IMR-90 (cell line): ENCODE measurements around the gene TTC5. TPM values are rescaled to one million over a fixed set of nuclear protein-coding genes. Genes with fewer than 3 reads are reported as not detected.

Experiments used
- ATAC-seq: fragments of 200-7000 bp; cut with Tn5 transposase; 2 replicates; pipeline ENCODE4 v1.9.1; 2020; ENCODE audit warnings: low read depth, mild to moderate bottlenecking, moderate library complexity
- BruUV-seq: library from RNA; stranded (reverse); fragments of 400-500 nt; replicated peaks from 2 replicates; lab custom pipeline; 2021; lab: Mats Ljungman, UMichigan
- CTCF ChIA-PET: fragments of 300-600 bp; formaldehyde crosslinking; extraction: SDS; loops from one replicate; lab custom pipeline; 2021; ENCODE audit warnings: antibody characterized with exemption; lab: Yijun Ruan, JAX
- POLR2A ChIA-PET: fragments of 300-600 bp; sonication (Branson Sonifier 250); formaldehyde crosslinking; loops from one replicate; lab custom pipeline; 2022; ENCODE audit warnings: antibody characterized with exemption; ENCODE audit not compliant: unreplicated experiment; lab: Charles Lee
- DNase-seq: peaks from one replicate; pipeline ENCODE4 v3.0.0; 2013
- H2AFZ ChIP-seq: replicated peaks from 2 replicates; pipeline ENCODE3; 2013; ENCODE audit warnings: low read length, mild to moderate bottlenecking; ENCODE audit not compliant: poor library complexity
- H2AK5ac ChIP-seq: 2 replicates; pipeline ENCODE4 v1.6.1; 2013; ENCODE audit warnings: low read depth, low read length, inconsistent platforms
- H2AK9ac ChIP-seq: replicated peaks from 2 replicates; pipeline ENCODE3; 2013; ENCODE audit warnings: mild to moderate bottlenecking, low read depth, low read length, moderate library complexity; ENCODE audit not compliant: poor library complexity
- H2BK120ac ChIP-seq: 2 replicates; pipeline ENCODE4 v1.6.1; 2013; ENCODE audit warnings: low read depth, low read length, inconsistent platforms
- H2BK15ac ChIP-seq: 3 replicates; pipeline ENCODE4 v1.6.1; 2013; ENCODE audit warnings: low read depth, low read length, inconsistent platforms
- H2BK20ac ChIP-seq: 2 replicates; pipeline ENCODE4 v1.6.1; 2013; ENCODE audit warnings: low read depth, mild to moderate bottlenecking, inconsistent platforms, low read length, moderate library complexity
- H2BK5ac ChIP-seq: 2 replicates; pipeline ENCODE4 v1.6.1; 2013; ENCODE audit warnings: mild to moderate bottlenecking, low read depth, low read length, inconsistent platforms; ENCODE audit not compliant: poor library complexity, severe bottlenecking
- H3K14ac ChIP-seq: replicated peaks from 2 replicates; pipeline ENCODE4 v1.6.1; 2013; ENCODE audit warnings: low read depth, low read length, inconsistent platforms
- H3K18ac ChIP-seq: 2 replicates; pipeline ENCODE4 v1.6.1; 2013; ENCODE audit warnings: low read depth, low read length, control low read depth
- H3K23ac ChIP-seq: 2 replicates; pipeline ENCODE4 v1.6.1; 2013; ENCODE audit warnings: low read depth, low read length, inconsistent platforms
- H3K27ac ChIP-seq: 2 replicates; pipeline ENCODE4 v1.5.1; 2013; ENCODE audit warnings: mild to moderate bottlenecking, control low read depth, low read length; ENCODE audit not compliant: insufficient read depth
- H3K27me3 ChIP-seq: 2 replicates; pipeline ENCODE4 v1.6.1; 2013; ENCODE audit warnings: low read length; ENCODE audit not compliant: control insufficient read depth, insufficient read depth
- H3K36me3 ChIP-seq: 2 replicates; pipeline ENCODE4 v1.6.1; 2013; ENCODE audit warnings: low read length, mixed read lengths; ENCODE audit not compliant: control insufficient read depth, insufficient read depth
- H3K4ac ChIP-seq: 2 replicates; pipeline ENCODE4 v1.6.1; 2013; ENCODE audit warnings: low read depth, low read length, inconsistent platforms
- H3K4me1 ChIP-seq: 2 replicates; pipeline ENCODE4 v1.6.1; 2013; ENCODE audit warnings: low read length, mixed read lengths; ENCODE audit not compliant: control insufficient read depth, insufficient read depth
- H3K4me2 ChIP-seq: 2 replicates; pipeline ENCODE4 v1.6.1; 2013; ENCODE audit warnings: low read depth, mild to moderate bottlenecking, control low read depth, low read length, moderate library complexity
- H3K4me3 ChIP-seq: 2 replicates; pipeline ENCODE4 v1.5.1; 2013; ENCODE audit warnings: low read depth, mild to moderate bottlenecking, control low read depth, low read length, moderate library complexity; ENCODE audit not compliant: insufficient read depth
- H3K56ac ChIP-seq: 2 replicates; pipeline ENCODE4 v1.6.1; 2013; ENCODE audit warnings: low read length, inconsistent platforms; ENCODE audit not compliant: insufficient read depth; ENCODE audit errors: extremely low read depth
- H3K79me1 ChIP-seq, 2 experiments: 2 replicates each; pipeline ENCODE4 v1.6.1; 2013; ENCODE audit warnings: low read length in 2 of 2, inconsistent platforms in 1 of 2, low read depth in 1 of 2
- H3K9ac ChIP-seq: 2 replicates; pipeline ENCODE4 v1.6.1; 2013; ENCODE audit warnings: low read depth, low read length, control low read depth
- H3K9me1 ChIP-seq: 2 replicates; pipeline ENCODE4 v1.6.1; 2013; ENCODE audit warnings: low read length, inconsistent platforms; ENCODE audit not compliant: insufficient read depth
- H3K9me3 ChIP-seq: 2 replicates; pipeline ENCODE4 v1.6.1; 2013; ENCODE audit warnings: low read length; ENCODE audit not compliant: control insufficient read depth, insufficient read depth
- H4K20me1 ChIP-seq: 2 replicates; pipeline ENCODE4 v1.6.1; 2013; ENCODE audit warnings: low read length, inconsistent platforms; ENCODE audit not compliant: insufficient read depth
- H4K5ac ChIP-seq: 2 replicates; pipeline ENCODE4 v1.6.1; 2013; ENCODE audit warnings: mild to moderate bottlenecking, low read depth, low read length, control low read depth
- H4K8ac ChIP-seq, 2 experiments: 2 replicates each; pipeline ENCODE4 v1.6.1; 2013; ENCODE audit warnings: low read depth in 2 of 2, low read length in 2 of 2, control low read depth in 1 of 2, inconsistent platforms in 1 of 2
- H4K91ac ChIP-seq: 2 replicates; pipeline ENCODE4 v1.6.1; 2013; ENCODE audit warnings: low read depth, low read length, inconsistent platforms; ENCODE audit not compliant: insufficient read depth
- FOS ChIP-seq: fragments of 150-350 bp; IDR thresholded peaks from 2 replicates; pipeline ENCODE4 v1.6.1; 2016; ENCODE audit warnings: low read depth, low read length
- POLR2A ChIP-seq: IDR thresholded peaks from 2 replicates; pipeline ENCODE4 v1.6.1; 2012; ENCODE audit warnings: mild to moderate bottlenecking, low read depth, low read length
- RCOR1 ChIP-seq: IDR thresholded peaks from 2 replicates; pipeline ENCODE4 v1.6.1; 2012; ENCODE audit warnings: mild to moderate bottlenecking, low read length, improper control_type of control experiment; ENCODE audit not compliant: insufficient replicate concordance
- WGBS, 2 experiments: methylation state at CpG; one replicate each; pipeline versions ENCODE4 v1.1.5 to v1.1.7; 2013; ENCODE audit warnings: missing lambda C conversion rate in 2 of 2; ENCODE audit not compliant: insufficient read length in 1 of 2; ENCODE audit errors: extremely low coverage in 2 of 2; 5-methylcytosine and 5-hydroxymethylcytosine counted together
- dilution Hi-C: fragments of 300-500 bp; cut with HindIII; formaldehyde crosslinking; loops from one replicate; pipeline ENCODE4 v1.14.3; 2018; ENCODE audit warnings: low sequenced_read_pairs; ENCODE audit not compliant: unreplicated experiment
- in situ Hi-C: fragments of 300-500 bp; cut with MboI; formaldehyde crosslinking; loops from 3 replicates; pipeline ENCODE4 v1.14.3; 2019; ENCODE audit warnings: low sequenced_read_pairs, inconsistent platforms, mixed read lengths
- intact Hi-C: fragments of 100-400 bp; cut with micrococcal nuclease; formaldehyde crosslinking; loops from 2 replicates; pipeline ENCODE4 v1.10.0; 2022
- polyA plus RNA-seq, 3 experiments: library from polyadenylated mRNA; depleted of rRNA; stranded (reverse); fragments of >200 nt; gene quantifications; 2 replicates each; pipeline ENCODE4 v1.2.3, GENCODE V29; 2012; ENCODE audit warnings: low replicate concordance in 1 of 3
- total RNA-seq: library from RNA; depleted of rRNA; stranded (reverse); fragments of >200 nt; gene quantifications from 2 replicates; pipeline ENCODE4 v1.2.3, GENCODE V29; 2012

TTC5 gene
- total and polyA plus RNA-seq, 2 of the 4 experiments (the other 2 are of a cell fraction) = 9.8 to 29.4 TPM

GRCh38 chr14:20346713-20347112 is 41.0 kb upstream of the TTC5 start:
- Histone ChIP-seq H2AK5ac (no peak overlapping the region), H3K27me3 (no peaks in the 10 kb centered on the region), H2BK15ac (no peak overlapping the region), H2AFZ (no peak overlapping the region), H4K5ac (no peak overlapping the region), H2AK9ac (no peak overlapping the region), H3K27ac (no peak overlapping the region), H2BK5ac (no peak overlapping the region), H3K18ac (no peak overlapping the region), H2BK120ac (no peak overlapping the region), H3K4me2 (no peak overlapping the region), H3K9ac (no peak overlapping the region), H3K9me3 (no peaks in the 10 kb centered on the region), H4K91ac (no peak overlapping the region), H3K4me1 (no peaks in the 10 kb centered on the region), H3K4me3 (no peak overlapping the region), H3K56ac (no peak overlapping the region), H4K8ac (no peak overlapping the region), H2BK20ac (no peak overlapping the region), H4K20me1 (peaks cover 3% of the 10 kb centered on the region; the same call in 1 of the 2 replicates), H3K14ac (no peak overlapping the region), H3K79me1 (peaks cover 3 to 14% of the 10 kb centered on the region in 2 experiments; a peak in 2 of 4 replicates), H3K36me3 (peaks cover 19% of the 10 kb centered on the region), H3K23ac (no peak overlapping the region), H3K4ac (no peak overlapping the region), H3K9me1 (no peaks in the 10 kb centered on the region)
- ChIA-PET CTCF (no interaction called here), POLR2A (no interaction called here)
- dilution Hi-C loops = no loop called here
- DNase-seq = no peak
- WGBS, 2 experiments = no CpG with 5 or more reads among the region's 1 CpG
- TF ChIP-seq RCOR1 = no peak
- TF ChIP-seq FOS = no peak
- TF ChIP-seq POLR2A = no peak
- no peak for ATAC-seq
- in situ Hi-C loops = loop anchor here (25.0 kb wide), 2 partner anchors 641 to 741 kb away; partner anchors contain the start of genes METTL17, SLC39A2 and ZNF219
- BruUV-seq = no TSS peak
- intact Hi-C loops = no loop called here
